C4-2B (cell line): Measurements from ENCODE around the gene TTC28.

Experiments
- ZFX ChIP-seq: fragments of 450-650 bp; IDR thresholded peaks from 2 replicates; pipeline ENCODE4 v1.6.1; 2017
- TF ChIP-seq, protein P1 (sequence below): fragments of 450-650 bp; conservative IDR thresholded peaks from 2 replicates; pipeline ENCODE4 v1.5.1; 2017; ENCODE audit warnings: mild to moderate bottlenecking

DNA sequence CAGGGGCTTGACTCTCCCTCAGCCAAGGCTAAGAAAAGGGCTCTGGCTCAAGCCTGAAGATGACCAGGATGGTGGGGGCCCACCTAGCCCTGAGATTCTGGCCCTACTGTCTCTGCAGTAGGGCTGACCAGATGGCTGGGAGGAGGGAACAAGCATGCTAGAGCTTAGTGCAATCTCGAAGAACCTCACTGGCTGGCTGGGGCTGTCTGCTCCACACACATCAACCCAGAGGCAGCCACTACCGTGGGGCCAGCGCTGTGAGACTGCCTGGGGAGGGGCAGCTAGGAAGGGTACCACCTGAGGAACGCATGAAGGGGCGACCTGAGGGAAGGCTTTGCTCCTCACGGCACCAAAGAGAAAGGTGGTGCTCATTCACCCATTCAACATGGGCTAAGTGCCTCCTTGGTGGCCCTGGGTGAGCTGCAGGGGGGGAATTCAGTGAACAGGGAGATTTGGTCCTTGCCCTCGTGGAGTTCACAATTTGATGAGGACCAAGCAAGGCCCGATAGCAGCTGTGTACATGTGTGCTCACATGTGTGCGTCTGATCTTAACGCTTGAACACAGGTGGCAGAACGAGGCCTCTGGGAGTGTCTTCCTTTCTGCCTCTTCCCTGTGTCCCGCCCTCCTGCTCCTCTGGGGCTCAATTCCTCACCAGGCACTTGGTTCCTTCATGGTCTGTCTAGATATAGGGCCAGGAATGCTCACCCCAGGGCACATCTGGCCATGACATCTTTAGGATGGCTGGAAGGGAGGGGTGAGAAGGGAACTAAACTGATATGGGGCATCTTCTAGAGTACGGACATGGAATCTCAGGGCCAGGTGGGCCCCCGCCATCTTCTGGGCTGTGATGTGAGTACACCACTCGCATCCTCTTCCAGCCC is 658.3 kb downstream of the TTC28 start:
- TF ChIP-seq, protein P1, sequence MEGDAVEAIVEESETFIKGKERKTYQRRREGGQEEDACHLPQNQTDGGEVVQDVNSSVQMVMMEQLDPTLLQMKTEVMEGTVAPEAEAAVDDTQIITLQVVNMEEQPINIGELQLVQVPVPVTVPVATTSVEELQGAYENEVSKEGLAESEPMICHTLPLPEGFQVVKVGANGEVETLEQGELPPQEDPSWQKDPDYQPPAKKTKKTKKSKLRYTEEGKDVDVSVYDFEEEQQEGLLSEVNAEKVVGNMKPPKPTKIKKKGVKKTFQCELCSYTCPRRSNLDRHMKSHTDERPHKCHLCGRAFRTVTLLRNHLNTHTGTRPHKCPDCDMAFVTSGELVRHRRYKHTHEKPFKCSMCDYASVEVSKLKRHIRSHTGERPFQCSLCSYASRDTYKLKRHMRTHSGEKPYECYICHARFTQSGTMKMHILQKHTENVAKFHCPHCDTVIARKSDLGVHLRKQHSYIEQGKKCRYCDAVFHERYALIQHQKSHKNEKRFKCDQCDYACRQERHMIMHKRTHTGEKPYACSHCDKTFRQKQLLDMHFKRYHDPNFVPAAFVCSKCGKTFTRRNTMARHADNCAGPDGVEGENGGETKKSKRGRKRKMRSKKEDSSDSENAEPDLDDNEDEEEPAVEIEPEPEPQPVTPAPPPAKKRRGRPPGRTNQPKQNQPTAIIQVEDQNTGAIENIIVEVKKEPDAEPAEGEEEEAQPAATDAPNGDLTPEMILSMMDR, result no peak
- TF ChIP-seq ZFX, result no peak
